IPS-11a (cell line): ENCODE data around the gene TNK2.

Experiments used
- H3K4me3 ChIP-seq: one replicate; pipeline ENCODE4 v1.5.1; 2013; ENCODE audit warnings: low read depth, low read length, control low read depth

TNK2 gene

DNA sequence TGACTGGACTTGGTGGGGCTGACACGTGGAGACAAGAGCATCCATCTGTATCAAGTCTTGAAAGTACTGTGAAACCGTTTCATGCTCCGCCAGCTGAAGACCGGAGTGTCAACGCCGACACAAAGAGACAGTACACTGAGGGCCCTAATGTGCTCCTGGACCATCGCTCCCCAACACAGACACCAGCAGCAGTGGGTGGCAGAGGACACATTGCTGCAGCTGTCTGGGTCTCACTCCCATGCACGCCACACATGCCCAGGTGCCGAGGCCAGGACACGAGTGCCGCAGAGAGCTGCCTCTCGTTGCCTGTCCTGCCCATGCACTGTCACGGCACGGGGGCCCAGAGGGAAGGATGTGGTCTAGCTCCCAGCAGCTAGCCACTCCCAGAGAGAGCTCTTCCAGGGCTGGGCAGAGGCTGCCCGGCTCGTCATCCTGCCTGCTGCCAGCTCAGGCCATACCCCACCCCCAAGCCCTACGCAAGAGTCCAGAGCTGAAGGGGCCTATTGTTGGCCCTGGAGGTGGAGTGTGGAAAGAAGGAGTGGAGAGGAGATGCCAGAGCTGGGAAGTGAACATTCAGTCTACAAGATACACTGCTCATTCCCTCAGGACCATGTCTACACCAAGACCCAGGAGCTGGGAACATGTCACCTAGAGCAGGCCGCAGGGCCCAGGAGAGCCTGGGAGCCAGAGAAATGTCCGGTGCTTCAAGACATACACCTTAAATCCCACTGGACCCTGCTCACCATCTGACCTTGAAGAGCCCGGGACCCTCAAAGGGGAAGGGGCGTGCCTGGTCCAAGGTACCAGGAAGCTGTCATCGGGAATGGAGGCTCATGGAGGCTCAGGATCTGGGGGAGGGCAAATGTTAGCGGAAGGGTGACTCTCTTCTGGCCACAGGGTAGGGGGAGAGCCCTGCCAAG is 7.7 kb downstream of the TNK2 start:
- no peak overlapping the region for H3K4me3 ChIP-seq

- no peak overlapping the region for H3K4me3 ChIP-seq
Measured at GRCh38 chr3:195899701-195900435, 8.5 kb downstream of the TNK2 start.

DNA sequence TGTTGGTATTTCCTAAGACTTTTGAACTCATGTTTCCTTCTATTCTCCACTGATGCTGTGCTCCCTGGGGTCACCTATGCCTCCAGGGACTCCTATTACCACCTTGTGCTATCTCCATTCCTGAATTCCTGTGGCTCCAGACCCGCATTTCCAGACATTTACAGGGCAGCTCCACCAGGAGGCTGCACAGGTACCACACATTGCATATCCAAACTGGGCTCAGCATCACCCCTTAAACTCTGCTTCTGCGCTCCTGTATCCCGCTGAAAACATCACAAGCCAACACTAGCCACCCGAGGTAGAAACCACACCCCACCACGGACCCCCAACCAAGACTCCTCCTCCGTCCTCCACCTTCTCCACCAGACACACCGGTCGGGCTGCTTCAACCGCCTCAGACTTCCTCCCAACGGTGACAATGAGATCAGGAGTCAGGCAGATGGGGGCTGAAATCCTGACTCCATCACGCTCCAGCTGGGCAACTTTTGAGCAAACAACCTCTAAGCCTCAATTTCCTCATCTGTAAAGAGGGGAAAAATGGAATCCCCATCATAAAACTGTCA is 10.4 kb downstream of the TNK2 start:
- no peak overlapping the region for H3K4me3 ChIP-seq

DNA sequence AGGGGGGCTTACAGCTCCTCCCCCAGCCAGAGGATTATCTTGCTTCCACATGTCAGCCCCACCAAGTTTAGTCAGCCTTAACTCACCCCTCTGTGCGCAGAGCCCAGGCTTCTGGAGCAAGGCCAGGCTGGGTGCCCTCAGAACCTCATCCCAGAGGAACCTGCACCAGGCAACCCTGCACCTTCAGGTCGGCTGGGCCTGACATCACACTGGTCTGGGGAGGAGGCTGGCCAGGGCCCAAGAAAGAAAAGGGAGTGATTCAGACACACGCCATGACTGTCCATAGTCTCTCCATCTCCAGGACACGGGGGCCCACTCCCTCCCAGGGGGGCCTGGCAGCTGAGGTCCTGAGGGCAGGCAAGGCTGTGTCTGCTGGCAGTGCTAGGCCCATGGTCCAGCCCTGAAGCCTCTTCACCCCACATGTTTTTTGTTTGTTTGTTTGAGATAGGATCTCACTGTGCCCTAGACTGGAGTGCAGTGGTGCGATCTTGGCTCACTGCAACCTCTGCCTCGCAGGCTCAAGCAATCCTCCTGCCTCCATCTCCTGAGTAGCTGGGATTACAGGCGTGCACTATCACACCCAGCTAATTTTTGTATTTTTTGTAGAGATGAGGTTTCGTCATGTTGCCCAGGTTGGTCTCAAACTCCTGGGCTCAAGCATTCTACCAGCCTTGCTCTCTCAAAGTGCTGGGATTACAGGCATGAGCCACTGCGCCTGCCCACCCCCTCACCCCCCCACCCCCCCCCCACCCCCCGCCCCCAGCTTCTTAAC is 11.1 kb downstream of the TNK2 start:
- H3K4me3 ChIP-seq = no peak overlapping the region

DNA sequence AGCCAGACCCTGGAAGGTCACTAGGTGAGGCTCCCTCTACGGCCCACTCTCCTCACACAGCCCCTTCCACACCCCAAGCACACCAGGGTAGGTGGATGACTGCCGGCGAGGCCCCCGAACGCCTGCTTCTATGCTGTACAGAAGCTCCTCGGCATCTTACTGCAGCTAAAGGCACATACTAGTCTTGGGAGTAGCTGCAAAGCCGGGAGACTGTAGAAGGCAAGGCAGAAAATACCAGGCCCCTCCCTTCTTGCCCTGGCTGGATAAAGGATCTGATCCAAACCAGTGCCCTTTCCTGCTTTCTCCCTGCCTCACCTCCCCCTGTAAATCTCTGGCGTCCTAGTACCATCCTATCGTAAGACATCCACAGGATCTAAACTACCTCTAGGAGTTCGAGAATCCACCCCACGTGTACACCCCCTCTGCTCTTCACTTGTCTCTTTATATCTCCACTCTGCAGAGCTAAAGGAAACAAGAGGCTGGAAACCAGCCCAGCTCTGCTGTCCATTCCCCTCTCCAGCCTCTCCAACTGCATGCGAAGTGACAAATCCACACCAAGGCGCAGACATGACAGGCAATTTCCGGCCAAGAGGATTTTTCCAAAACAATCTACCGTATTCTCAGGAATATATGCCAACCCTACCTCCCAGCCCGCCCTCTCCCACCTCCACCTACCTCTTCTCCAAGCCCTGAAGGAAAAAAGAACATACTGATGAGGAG is 11.8 kb downstream of the TNK2 start:
- H3K4me3 ChIP-seq = peak overlapping the region; percentile 73

- H3K4me3 ChIP-seq = peak overlapping the region; percentile 73
Measured at GRCh38 chr3:195895861-195896360, 12.4 kb downstream of the TNK2 start.

GRCh38 chr3:195895078-195895860 is 13.1 kb downstream of the TNK2 start:
- peak overlapping the region; percentile 73 for H3K4me3 ChIP-seq

DNA sequence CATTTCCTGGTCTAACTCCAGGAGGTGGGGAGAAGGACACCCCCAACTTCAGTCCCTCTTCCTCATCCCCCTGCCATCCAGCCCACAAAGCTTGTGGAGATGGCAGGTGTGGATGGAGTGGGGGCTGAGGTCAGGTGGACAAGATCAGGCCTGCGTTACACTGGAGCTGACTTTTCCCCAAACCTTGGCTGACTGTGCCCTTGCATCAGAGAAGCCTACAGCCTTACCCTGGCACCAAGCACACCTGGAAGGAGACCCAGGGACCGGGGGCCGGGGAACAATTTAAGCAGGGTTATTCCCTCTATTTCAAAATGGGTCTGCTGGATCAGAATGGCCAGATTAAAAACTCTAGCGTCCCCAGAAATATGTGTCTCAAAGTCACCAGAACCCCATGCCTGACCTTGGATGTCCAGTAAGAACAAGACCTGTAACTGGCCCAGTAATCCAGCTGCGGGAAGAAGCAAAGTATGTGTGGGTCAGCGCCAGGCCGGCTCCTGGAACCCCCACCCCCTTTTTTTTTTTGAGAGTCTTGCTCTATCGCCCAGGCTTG is 14.4 kb downstream of the TNK2 start:
- no peak overlapping the region for H3K4me3 ChIP-seq

DNA sequence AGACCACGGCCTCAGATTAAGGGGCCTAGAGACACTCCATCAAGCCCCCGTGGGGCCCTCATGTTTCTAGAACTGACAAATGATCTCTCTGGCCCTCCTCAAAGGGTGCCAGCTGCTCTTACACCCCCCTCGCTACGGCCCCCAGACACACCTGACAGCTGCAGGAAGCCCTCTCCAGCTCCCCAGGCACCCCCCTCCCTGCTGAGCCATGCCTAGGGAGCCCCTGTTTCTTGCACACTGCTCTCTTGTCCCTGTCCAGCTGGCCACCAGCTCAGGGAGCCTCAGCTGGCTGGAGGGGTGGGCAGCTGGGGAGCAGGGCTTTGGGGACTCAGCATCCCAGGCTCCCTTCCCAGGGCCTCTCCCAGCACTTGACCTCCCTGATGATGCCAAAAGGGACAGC is 14.8 kb downstream of the TNK2 start:
- H3K4me3 ChIP-seq = no peak overlapping the region

DNA sequence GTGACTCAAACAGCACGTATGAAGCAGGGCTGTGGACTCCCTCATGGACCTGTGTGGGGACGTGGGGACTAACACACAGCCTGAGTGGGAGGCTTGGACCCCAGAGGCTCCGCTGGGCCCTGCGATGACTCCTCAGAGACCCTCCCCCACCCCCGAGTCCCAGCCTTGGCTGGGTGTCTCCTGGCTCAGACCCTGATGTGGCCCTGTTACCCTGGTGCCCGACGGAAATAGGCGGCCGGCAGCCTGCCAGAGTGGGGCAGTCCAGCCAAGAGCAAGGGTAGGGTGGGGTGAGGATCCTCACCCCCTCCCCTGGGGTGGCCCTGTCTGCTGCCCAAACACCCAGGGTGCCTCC is 15.3 kb downstream of the TNK2 start:
- H3K4me3 ChIP-seq = no peak overlapping the region

DNA sequence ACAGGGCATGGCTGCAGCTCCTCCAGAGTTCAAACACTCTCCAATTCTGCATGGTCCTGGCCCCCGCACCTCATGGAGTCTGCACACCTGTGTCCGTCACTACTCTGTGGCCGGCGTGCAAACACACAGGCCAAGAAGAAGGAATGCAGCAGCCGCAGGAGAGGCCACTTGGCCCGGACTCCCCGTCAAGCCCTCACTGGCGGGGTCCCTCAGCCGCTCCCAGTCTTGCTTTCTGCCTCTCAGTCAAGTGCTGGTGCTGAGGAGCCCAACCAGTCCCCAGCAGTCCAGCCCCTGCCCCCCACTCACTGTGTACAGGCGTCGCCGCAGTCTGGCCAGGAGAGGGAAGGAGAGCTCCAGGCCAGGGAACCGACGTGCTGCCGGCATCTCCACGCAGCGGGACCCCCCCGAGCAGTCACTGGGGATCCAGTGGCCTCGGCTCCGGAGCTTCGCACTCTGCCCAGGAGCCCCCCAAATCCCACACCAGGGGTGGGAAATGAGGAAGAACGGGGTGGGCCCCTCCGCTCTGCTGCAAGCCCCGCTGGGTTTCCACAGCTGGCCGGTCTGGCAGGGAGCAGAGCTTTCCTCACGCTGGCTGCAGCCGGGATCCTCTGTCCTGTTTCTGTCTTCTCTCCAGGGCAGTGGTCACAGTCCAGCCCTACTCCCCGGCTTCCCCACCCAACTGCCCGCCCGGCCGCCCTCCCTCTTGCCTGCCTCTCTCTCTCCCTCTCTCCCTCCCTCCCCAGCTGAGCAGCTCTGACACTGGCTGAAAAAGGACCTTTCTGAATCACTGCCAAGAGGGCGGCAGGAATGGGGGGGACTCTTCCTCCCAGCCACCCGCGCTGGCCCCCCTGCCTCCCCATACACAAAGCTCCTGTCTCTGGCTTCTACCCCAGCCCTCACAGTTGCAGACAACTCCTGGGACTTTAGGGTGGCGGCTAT is 16.0 kb downstream of the TNK2 start:
- H3K4me3 ChIP-seq = no peak overlapping the region

DNA sequence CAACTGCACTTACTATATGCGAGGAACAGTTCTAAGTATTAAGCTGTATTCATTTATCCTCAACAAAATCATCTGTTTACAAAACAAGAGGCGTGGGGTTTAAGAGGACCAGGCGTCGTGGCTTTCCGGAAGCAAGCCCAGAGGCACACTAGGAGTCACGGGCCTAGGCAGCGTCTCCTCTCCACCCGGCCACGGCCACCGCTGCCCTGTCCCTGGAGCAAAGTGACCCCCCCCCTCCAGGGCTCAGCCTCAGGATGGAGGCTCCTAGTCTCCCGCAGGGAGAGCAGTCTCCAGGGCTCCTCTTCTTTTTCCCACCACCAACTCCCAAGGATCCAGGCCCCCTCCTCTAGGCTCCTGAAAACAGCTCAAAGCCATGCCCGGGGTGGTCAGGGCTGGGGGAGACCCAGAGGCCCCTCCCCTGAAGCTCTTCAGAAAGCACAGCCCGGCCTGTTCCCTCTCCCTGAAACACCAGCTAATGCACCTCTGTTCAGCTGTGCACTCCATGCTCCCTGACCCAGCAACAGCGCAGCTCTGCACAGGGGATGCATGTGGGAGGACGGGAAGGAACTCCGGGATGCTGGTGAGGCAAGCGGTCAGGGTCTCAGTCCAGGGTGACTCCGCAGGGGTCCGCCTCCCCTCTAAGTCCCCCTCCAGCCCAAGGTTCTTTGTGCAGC is 16.8 kb downstream of the TNK2 start:
- no peak overlapping the region for H3K4me3 ChIP-seq

- H3K4me3 ChIP-seq = no peak overlapping the region
Measured at GRCh38 chr3:195889870-195890295, 18.5 kb downstream of the TNK2 start.

- H3K4me3 ChIP-seq = no peak overlapping the region
Measured at GRCh38 chr3:195888981-195889869, 19.1 kb downstream of the TNK2 start.

DNA sequence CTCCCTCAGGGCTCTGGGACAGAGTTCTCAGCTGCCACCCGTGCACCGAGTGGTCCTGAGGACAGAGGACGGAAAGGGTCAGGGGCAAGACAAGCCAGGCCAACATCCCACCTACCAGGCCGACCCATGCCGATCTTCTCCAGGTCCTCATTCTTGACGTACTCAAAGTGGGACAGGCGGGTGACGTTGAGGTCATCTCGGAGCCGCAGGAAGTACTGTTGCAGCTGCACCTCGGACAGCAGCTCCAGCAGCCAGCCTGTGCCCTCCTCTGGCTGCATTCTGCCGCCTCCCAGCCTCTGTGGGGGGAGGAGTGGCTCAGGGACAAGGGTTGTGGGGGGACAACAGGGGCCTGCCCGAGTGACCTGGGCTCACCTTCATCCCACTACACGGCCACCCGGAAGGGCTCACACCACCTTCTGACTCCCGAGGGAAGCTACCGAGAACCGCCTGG is 20.0 kb downstream of the TNK2 start:
- H3K4me3 ChIP-seq = no peak overlapping the region

- no peak overlapping the region for H3K4me3 ChIP-seq
Measured at GRCh38 chr3:195887670-195888069, 20.7 kb downstream of the TNK2 start.
